ENCODE measurements around the gene SIMC1. TPM values are rescaled to one million over a fixed set of nuclear protein-coding genes. Genes with fewer than 3 reads are reported as not detected.

The SIMC1 gene
- total and polyA plus RNA-seq, 2 experiments from 2014 or later, result 3.5 to 8.6 TPM

DNA sequence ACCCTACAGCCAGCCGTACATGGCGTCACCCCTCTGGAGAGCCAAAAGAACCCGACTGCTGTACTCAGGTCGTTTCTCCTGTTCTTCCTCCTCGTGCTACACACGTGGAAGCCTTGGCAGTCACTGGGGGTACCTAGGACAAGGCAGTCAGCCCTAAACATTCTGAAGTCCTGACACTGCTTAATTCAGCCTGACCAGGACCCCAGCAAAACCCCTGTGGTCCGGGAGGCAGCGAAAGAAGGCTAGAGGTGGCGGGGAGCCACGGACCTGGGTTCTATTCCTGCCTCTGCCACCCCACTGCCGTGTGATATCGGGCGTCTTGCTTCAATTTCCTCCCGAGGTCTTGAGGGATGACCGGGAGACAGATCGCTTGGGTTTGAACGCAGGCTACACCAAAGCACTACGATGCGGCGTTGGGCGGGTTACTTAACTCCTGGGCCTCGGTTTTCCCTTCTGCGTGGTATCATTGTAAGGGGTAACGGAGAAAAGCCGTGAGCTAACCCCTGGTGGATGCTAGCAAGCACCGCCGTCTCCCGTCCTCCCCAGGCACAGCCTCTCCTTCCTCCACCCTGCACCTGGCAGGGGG is 126.6 kb downstream of the SIMC1 start:
- H3K4me2 ChIP-seq (ENCODE audit: unreplicated experiment), result peak overlapping the region; percentile 86
- H3K27ac ChIP-seq, result peak overlapping the region; percentile 74
- H3K36me3 ChIP-seq (ENCODE audit: low read depth), result no peaks in the 10 kb centered on the region
- H3K9me3 ChIP-seq (ENCODE audit: low read depth), result no peaks in the 10 kb centered on the region
- H2AFZ ChIP-seq, result peak overlapping the region; percentile 93
- no peaks in the 10 kb centered on the region for H4K20me1 ChIP-seq (ENCODE audit: insufficient read depth)
- in situ Hi-C loops (cut with MboI), result no loop called here
- H3K4me3 ChIP-seq, result peak overlapping the region; percentile 78
- peaks cover 34% of the 10 kb centered on the region for H3K79me2 ChIP-seq (ENCODE audit: insufficient read depth)
- no peaks in the 10 kb centered on the region for H3K4me1 ChIP-seq (ENCODE audit: insufficient read depth)
- peak overlapping the region; percentile 86 for H3K9ac ChIP-seq
- DNase-seq, result peak; percentile 65
- WGBS, 2 experiments (ENCODE audit: low coverage in 1 of 2, low lambda C conversion rate in 2 of 2, missing lambda C conversion rate in 2 of 2), result 26 to 30% methylated on average over 28 of the region's 28 CpGs
- H3K27me3 ChIP-seq (replicated peaks; ENCODE audit: insufficient read depth), result no peaks in the 10 kb centered on the region
- TF ChIP-seq EZH2 (IDR thresholded peaks at IDR 0.05; ENCODE audit: insufficient read depth, poor library complexity, severe bottlenecking), result no peak
- TF ChIP-seq EZH2phosphoT487 (IDR thresholded peaks at IDR 0.05; ENCODE audit: insufficient read depth, low read depth), result no peak
- H3F3A ChIP-seq (ENCODE audit: insufficient read depth), result no peaks in the 10 kb centered on the region
- H3K9me2 ChIP-seq (ENCODE audit: insufficient read depth), result no peaks in the 10 kb centered on the region

DNA sequence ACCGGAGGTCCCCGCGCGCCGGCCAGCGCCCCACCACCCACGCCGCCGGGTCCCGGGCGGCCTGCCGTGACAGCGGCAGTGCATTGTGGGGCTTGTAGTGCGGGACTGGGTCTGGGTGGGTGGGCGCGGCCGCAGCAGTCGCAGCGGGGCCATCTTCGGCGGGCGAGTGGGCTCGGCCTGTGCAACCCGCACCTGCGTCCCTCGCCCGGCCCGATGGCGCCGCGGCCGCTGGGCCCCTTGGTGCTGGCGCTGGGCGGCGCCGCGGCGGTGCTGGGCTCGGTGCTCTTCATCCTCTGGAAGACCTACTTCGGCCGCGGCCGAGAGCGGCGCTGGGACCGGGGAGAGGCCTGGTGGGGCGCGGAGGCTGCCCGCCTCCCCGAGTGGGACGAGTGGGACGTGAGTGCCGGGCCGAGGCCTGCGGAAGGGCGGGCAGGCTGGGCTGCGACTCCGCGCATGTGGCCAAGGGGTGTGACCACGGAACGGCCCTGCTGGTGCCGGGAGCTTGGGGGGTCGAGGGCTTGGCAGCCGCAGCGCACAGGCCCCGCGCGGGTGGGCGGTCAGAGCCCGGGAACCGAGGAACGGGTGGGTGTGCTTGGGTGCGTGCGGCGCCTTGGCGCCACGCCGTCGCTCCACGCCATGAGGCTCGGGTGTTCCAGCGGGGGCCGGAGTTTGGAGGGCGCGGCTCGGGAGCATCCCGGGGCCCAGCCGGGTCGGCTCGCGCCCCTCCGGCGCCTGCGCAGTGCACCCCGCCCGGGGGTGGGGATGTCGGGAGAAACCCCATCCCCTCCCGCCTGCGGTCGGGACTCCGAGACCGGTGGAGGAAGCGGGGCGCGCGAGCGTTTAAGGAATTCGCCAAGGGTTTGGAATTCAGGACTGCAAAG is 127.4 kb downstream of the SIMC1 start, which contains the start of gene ARL10:
Gene ARL10, plus strand, starts transcription at position 137 of the 881 bp plus-strand sequence. Its CDS starts 77 bp downstream, at position 214.
- Histone ChIP-seq H3K36me3 (ENCODE audit: low read depth) (0 out of 2 replicates have a peak, but pooled peaks cover 7% of the 10 kb centered on the region), H4K20me1 (ENCODE audit: insufficient read depth) (no peaks in the 10 kb centered on the region), H3K9me3 (ENCODE audit: low read depth) (no peaks in the 10 kb centered on the region), H3K79me2 (ENCODE audit: insufficient read depth) (peaks cover 27% of the 10 kb centered on the region), H3K9me2 (ENCODE audit: insufficient read depth) (no peaks in the 10 kb centered on the region), H3K27ac (peak within 1 kb of the TSS; percentile 74), H3K27me3 (replicated peaks; ENCODE audit: insufficient read depth) (no peaks in the 10 kb centered on the region), H3K4me2 (ENCODE audit: unreplicated experiment) (peak within 1 kb of the TSS; percentile 86), H3K9ac (peak within 1 kb of the TSS; percentile 86), H3K4me3 (peak within 1 kb of the TSS; percentile 78), H3K4me1 (ENCODE audit: insufficient read depth) (no peaks in the 10 kb centered on the region), H3F3A (ENCODE audit: insufficient read depth) (no peaks in the 10 kb centered on the region), H2AFZ (peak within 1 kb of the TSS; percentile 93)
- 1% methylated on average over 57 to 59 of the region's 108 CpGs for WGBS, 2 experiments (ENCODE audit: low coverage in 1 of 2, low lambda C conversion rate in 2 of 2, missing lambda C conversion rate in 2 of 2)
- peak; percentile 81 for DNase-seq
- TF ChIP-seq EZH2phosphoT487 (IDR thresholded peaks at IDR 0.05; ENCODE audit: insufficient read depth, low read depth) (no peak), EZH2 (IDR thresholded peaks at IDR 0.05; ENCODE audit: insufficient read depth, poor library complexity, severe bottlenecking) (no peak)
- in situ Hi-C loops (cut with MboI), result no loop called here

DNA sequence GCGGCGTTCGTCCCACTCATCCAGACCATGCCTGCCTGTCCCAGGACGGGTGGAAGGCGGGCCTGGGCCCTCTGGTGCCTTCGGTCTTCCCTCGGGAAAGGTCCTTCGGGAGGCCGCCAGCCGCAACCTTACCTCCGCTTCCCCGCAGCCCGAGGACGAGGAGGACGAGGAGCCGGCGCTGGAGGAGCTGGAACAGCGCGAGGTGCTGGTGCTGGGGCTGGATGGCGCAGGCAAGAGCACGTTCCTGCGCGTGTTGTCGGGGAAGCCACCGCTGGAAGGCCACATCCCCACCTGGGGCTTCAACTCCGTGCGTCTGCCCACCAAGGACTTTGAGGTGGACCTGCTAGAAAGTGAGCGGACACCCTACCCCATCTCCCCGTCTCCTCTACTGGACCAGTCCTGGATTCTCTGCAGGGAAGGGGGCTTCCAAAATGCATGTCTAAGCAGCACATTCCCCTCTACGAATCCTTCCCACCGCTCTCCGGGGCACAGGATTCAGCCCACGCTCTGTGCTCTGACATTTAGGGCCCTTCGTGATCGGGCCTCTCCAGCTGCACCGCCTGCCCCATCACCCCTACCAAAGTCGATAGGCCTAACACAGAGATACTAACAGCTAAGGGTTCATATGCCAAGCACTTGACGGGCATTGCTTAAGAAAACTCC is 128.1 kb downstream of the SIMC1 start:
- TF ChIP-seq EZH2phosphoT487 (IDR thresholded peaks at IDR 0.05; ENCODE audit: insufficient read depth, low read depth) (no peak), EZH2 (IDR thresholded peaks at IDR 0.05; ENCODE audit: insufficient read depth, poor library complexity, severe bottlenecking) (no peak)
- in situ Hi-C loops (cut with MboI), result no loop called here
- Histone ChIP-seq H3K27ac (peak overlapping the region; percentile 74), H3K4me1 (ENCODE audit: insufficient read depth) (no peaks in the 10 kb centered on the region), H3K27me3 (replicated peaks; ENCODE audit: insufficient read depth) (no peaks in the 10 kb centered on the region), H3K36me3 (ENCODE audit: low read depth) (0 out of 2 replicates have a peak, but pooled peaks cover 13% of the 10 kb centered on the region), H3K9ac (peak overlapping the region; percentile 86), H3F3A (ENCODE audit: insufficient read depth) (no peaks in the 10 kb centered on the region), H3K9me3 (ENCODE audit: low read depth) (no peaks in the 10 kb centered on the region), H2AFZ (peak overlapping the region; percentile 93), H4K20me1 (ENCODE audit: insufficient read depth) (no peaks in the 10 kb centered on the region), H3K79me2 (ENCODE audit: insufficient read depth) (peaks cover 19% of the 10 kb centered on the region), H3K9me2 (ENCODE audit: insufficient read depth) (no peaks in the 10 kb centered on the region), H3K4me2 (ENCODE audit: unreplicated experiment) (peak overlapping the region; percentile 86), H3K4me3 (peak overlapping the region; percentile 78)
- no peak for DNase-seq
- WGBS, 2 experiments (ENCODE audit: low coverage in 1 of 2, low lambda C conversion rate in 2 of 2, missing lambda C conversion rate in 2 of 2), result 31 to 32% methylated on average over 37 to 38 of the region's 38 CpGs

DNA sequence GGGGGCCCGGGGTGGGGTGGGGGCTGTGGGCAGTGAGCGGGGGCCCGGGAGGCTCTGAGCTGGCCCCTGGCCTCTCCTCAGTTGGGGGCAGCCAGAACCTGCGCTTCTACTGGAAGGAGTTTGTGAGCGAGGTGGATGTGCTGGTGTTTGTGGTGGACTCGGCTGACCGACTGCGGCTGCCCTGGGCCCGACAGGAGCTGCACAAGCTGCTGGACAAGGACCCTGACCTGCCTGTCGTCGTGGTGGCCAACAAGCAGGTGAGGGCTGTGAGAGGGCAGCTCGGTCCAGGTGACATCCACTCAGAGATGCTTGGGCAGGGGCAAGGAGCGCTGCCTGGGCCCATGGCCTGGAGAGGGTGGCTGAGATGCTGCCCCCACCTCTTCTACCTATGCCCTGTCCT is 130.5 kb downstream of the SIMC1 start:
- Histone ChIP-seq H3K27ac (no peak overlapping the region), H3K9me2 (ENCODE audit: insufficient read depth) (no peaks in the 10 kb centered on the region), H3K79me2 (ENCODE audit: insufficient read depth) (peaks cover 17% of the 10 kb centered on the region), H3K9ac (no peak overlapping the region), H3F3A (ENCODE audit: insufficient read depth) (peaks cover 11% of the 10 kb centered on the region; the same call in 1 of the 2 replicates), H2AFZ (no peak overlapping the region), H3K4me3 (no peak overlapping the region), H3K4me1 (ENCODE audit: insufficient read depth) (no peaks in the 10 kb centered on the region), H3K4me2 (ENCODE audit: unreplicated experiment) (no peak overlapping the region), H3K9me3 (ENCODE audit: low read depth) (no peaks in the 10 kb centered on the region), H3K27me3 (replicated peaks; ENCODE audit: insufficient read depth) (no peaks in the 10 kb centered on the region), H4K20me1 (ENCODE audit: insufficient read depth) (no peaks in the 10 kb centered on the region), H3K36me3 (ENCODE audit: low read depth) (0 out of 2 replicates have a peak, but pooled peaks cover 13% of the 10 kb centered on the region)
- TF ChIP-seq EZH2 (IDR thresholded peaks at IDR 0.05; ENCODE audit: insufficient read depth, poor library complexity, severe bottlenecking) (no peak), EZH2phosphoT487 (IDR thresholded peaks at IDR 0.05; ENCODE audit: insufficient read depth, low read depth) (no peak)
- DNase-seq, result no peak
- WGBS, 2 experiments (ENCODE audit: low coverage in 1 of 2, low lambda C conversion rate in 2 of 2, missing lambda C conversion rate in 2 of 2), result 87 to 96% methylated on average over 7 to 13 of the region's 13 CpGs
- in situ Hi-C loops (cut with MboI), result no loop called here
